Activated T-helper 1 cell treated with Interleukin-2 at 50 U/mL for 16 hours (primary cell): ENCODE results near the gene PAQR4.

ENCODE experiments used
- DNase-seq: peaks from one replicate; pipeline ENCODE4 v3.0.0-alpha.2; 2020; ENCODE audit warnings: low read depth

PAQR4 gene

DNA sequence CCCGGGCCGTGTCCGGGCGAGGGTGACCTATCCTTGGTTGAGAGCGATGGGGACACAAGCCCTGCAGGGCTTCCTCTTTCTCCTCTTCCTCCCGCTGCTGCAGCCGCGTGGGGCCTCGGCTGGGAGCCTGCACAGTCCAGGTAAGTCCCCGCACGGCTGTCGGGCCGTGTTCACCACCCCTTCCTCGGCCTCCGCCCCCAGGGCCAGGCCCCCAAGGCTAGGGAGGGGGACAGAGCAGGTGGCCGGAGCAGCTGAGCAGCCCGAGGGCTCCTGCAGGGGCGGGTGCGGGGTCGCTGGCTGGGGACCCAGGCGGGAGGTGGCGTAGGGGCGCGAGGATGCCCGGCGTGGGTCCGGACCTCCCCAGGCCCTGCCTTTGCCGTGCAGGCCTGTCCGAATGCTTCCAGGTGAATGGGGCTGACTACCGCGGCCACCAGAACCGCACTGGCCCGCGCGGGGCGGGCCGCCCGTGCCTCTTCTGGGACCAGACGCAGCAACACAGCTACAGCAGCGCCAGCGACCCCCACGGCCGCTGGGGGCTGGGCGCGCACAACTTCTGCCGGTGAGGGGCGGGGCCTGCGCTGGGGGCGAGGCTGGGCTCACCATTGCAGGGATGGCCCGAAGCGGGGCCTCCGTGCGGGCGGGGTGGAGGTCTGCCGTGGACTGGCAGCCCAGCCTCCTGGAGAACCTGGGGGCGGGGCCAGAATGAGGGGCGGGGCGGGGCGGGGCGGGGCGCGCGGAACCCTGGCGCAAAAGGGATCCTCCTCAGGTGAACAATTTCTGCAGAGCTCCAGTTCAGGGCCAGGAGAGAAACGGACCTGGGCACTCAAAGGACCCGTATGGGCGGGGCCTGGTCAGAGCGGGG, 4.4 kb upstream of the PAQR4 start:
- DNase-seq = peak; percentile 30

- no peak for DNase-seq
These were observed 2.9 kb upstream of the PAQR4 start for GRCh38 chr16:2966043-2966807.

- no peak for DNase-seq
These were observed 2.3 kb upstream of the PAQR4 start for GRCh38 chr16:2966808-2967191.

DNA sequence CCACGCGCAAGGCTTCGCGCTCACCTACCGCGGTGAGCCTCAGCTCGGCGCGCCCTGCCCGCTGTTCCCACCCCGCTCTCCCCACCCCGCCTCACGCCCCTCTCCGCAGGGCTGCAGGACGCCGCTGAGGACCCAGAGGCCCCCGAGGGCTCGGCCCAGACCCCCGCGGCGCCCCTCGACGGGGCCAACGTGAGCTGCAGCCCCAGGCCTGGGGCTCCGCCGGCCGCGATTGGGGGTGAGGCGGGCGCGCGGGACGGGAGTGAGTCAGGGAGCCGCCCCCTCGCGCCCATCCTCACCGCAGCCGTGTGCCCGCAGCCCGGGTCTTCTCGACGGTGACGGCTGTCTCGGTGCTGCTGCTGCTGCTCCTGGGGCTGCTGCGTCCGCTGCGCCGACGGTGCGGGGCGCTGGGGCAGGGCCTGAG, 1.9 kb upstream of the PAQR4 start:
- DNase-seq = no peak

GRCh38 chr16:2967721-2968161, 1.4 kb upstream of the PAQR4 start:
- no peak for DNase-seq

GRCh38 chr16:2968368-2968737, 795 bp upstream of the PAQR4 start:
- no peak for DNase-seq

- peak; percentile 48 for DNase-seq
These were observed 685 bp downstream of the PAQR4 start for GRCh38 chr16:2969545-2970521.

GRCh38 chr16:2970563-2970962, 1.4 kb downstream of the PAQR4 start:
- no peak for DNase-seq

DNA sequence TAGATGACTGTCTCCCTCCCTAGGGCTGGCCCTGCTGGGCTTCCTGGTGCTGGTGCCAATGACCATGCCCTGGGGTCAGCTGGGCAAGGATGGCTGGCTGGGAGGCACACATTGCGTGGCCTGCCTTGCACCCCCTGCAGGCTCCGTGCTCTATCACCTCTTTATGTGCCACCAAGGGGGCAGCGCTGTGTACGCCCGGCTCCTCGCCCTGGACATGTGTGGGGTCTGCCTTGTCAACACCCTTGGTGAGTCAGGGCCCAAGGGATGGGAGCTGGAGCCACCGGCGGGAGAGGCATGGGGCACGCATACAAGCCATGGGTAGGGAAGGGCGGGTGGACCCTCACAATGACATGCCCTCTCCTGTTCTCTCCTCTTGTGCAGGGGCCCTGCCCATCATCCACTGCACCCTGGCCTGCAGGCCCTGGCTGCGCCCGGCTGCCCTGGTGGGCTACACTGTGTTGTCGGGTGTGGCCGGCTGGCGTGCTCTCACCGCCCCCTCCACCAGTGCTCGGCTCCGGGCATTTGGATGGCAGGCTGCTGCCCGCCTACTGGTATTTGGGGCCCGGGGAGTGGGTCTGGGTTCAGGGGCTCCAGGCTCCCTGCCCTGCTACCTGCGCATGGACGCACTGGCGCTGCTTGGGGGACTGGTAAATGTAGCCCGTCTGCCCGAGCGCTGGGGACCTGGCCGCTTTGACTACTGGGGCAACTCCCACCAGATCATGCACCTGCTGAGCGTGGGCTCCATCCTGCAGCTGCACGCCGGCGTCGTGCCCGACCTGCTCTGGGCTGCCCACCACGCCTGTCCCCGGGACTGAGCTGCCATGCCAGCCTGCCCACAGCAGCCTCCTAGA, 2.2 kb downstream of the PAQR4 start:
- no peak for DNase-seq

- DNase-seq = no peak
These were observed 3.0 kb downstream of the PAQR4 start for GRCh38 chr16:2971985-2972784.

GRCh38 chr16:2973093-2973492, 3.9 kb downstream of the PAQR4 start:
- no peak for DNase-seq

DNA sequence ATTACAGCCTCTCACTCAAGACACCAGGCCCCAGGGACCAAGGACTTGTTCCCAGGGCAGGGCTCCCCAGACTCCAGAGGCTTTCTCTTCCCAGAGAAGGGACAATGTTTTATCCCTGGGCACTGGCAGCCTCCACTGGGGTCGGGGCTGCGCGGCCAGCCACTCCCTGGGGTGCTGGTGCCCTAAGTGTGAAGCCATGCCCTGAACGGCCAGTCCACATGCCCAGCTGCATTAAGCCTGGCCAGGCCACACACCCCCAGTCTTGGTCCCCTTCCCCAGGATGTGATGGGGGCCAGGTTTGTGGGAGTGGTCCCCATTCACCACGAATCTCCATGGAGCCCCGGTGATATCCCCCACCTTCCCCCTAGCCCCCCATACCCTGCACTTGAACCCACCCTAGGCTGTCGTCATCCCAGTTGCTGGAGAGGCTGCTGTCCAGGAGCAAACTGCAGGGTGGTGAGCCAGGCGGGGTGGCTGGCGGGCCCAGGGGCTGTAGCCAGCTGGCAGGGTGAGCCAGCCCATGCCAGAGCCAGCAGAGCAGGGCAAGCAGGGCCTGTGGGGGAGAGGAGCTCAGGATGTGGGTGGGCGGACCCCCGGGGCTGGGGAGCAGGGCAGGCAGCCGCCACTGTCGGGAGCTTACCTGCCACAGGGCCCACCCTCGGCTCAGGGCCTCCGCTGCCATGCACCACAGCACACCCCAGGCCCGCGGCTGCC, 4.6 kb downstream of the PAQR4 start:
- DNase-seq = no peak

GRCh38 chr16:2974319-2975056, 5.3 kb downstream of the PAQR4 start:
- DNase-seq = no peak

GRCh38 chr16:2975161-2975795, 6.1 kb downstream of the PAQR4 start:
- DNase-seq = no peak

GRCh38 chr16:2976201-2976600, 7.1 kb downstream of the PAQR4 start:
- no peak for DNase-seq

DNA sequence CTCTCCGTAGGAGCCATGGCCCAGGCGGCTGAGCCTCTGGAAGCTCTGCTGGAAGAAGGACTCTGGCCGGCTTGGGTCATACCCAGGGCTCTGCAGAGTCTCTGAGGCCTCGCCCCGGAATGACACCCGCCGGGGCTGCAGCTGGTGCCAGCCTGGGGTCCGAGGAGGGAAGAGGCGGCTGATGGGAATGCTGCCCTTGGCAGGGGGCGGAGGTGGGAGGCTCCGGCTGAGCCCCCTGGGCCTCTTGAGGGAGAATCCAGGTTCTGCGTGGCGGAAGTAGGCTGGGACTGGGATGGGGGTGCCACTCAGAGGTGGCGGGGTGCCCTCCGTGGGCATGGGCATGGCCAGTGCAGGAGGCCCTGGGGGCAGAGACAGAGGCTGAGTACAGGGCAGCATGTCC, 7.5 kb downstream of the PAQR4 start:
- DNase-seq = no peak

DNA sequence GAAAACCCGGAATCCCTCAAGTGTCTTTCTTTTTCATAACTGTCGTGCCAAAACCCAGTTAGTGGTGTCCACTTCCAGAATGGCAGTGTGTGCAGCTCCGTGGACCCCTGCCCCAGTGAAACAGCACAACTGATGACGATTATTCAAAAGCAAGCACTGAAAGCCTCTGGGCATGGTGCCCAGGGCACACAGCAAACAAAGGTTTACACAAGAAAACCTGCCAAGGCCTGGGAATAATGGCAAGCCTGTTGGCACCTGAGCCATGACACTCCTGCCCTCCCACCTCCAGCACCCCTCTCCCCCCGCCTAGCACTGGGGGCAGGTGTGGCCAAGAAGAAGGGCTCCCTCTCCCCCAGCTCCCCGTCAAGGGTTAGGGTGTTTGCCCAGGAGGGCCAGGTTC, 8.3 kb downstream of the PAQR4 start:
- DNase-seq = no peak

DNA sequence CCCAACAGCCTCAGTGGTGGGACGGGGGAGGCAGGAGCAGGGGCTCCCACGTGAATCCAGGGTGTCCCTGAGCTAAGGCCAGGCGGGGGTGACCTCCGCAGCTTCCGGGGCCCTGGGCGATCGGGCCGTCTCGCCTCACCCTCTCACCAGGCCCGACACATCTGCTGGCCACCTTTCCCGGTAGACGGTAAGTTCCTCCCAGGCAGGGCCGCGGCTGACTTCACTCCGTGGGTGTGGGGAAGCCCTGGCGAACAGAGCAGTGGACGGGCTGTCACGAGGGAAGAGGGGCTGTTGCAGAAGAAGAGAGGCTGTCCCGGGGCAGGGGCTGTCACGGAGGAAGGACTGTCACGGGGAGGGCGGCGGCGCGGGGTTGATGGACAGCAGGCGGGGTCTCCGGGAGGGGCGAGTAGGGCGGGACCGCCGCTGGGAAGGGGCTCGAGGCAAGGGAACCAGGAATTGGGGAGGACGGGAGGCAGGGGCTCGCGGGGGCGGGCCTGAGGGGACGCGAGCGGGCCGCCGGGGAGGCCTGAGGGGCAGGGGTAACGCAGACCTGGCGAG, 10.6 kb downstream of the PAQR4 start:
- no peak for DNase-seq
